22Rv1 (cell line): ENCODE data around the gene RFLNA.

Experiments used
- ZFX ChIP-seq: fragments of 450-650 bp; IDR thresholded peaks from 2 replicates; pipeline ENCODE4 v1.6.1; 2017; ENCODE audit warnings: antibody characterized with exemption, borderline replicate concordance
- TF ChIP-seq, protein P1 (sequence below): fragments of 450-650 bp; IDR thresholded peaks from 2 replicates; pipeline ENCODE4 v1.5.1; 2017; ENCODE audit warnings: mild to moderate bottlenecking

DNA sequence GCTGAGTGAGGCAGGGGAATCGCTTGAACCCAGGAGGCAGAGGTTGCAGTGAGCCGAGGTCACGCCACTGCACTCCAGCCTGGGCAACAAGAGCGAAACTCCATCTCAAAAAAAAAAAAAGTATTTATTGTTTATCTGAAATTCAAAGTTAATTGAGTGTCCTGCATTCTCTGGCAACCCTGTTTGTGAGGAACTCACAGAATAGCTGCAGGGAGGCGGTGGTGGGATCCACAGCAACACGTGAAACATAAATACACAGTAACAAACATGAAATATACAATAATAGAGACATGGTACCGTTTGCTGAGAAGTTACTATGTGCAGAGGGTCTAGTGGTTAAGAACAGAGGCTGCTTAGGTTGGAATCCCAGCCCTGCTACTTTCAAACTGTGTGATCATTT, 43.7 kb upstream of the RFLNA start:
- TF ChIP-seq, protein P1, sequence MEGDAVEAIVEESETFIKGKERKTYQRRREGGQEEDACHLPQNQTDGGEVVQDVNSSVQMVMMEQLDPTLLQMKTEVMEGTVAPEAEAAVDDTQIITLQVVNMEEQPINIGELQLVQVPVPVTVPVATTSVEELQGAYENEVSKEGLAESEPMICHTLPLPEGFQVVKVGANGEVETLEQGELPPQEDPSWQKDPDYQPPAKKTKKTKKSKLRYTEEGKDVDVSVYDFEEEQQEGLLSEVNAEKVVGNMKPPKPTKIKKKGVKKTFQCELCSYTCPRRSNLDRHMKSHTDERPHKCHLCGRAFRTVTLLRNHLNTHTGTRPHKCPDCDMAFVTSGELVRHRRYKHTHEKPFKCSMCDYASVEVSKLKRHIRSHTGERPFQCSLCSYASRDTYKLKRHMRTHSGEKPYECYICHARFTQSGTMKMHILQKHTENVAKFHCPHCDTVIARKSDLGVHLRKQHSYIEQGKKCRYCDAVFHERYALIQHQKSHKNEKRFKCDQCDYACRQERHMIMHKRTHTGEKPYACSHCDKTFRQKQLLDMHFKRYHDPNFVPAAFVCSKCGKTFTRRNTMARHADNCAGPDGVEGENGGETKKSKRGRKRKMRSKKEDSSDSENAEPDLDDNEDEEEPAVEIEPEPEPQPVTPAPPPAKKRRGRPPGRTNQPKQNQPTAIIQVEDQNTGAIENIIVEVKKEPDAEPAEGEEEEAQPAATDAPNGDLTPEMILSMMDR: no peak
- TF ChIP-seq ZFX: no peak
